HCT116 (cell line): Measurements from ENCODE around the gene TSPAN14. TPM values are rescaled to one million over a fixed set of nuclear protein-coding genes. Genes with fewer than 3 reads are reported as not detected.

Experiments
- ATAC-seq: fragments of 200-7000 bp; cut with Tn5 transposase; 2 replicates; pipeline ENCODE4 v1.9.1; 2020; ENCODE audit warnings: mild to moderate bottlenecking, moderate library complexity
- BruUV-seq: library from RNA; stranded (reverse); fragments of 400-500 nt; replicated peaks from 2 replicates; lab custom pipeline; 2021; lab: Mats Ljungman, UMichigan
- CTCF ChIA-PET: fragments of 300-600 bp; sonication (Branson Sonifier 250); formaldehyde crosslinking; loops from one replicate; lab custom pipeline; 2021; ENCODE audit warnings: antibody characterized with exemption; lab: Charles Lee
- POLR2A ChIA-PET: fragments of 300-600, 350-600 bp; sonication (Branson Sonifier 250); formaldehyde crosslinking; loops from one replicate; lab custom pipeline; 2021; ENCODE audit warnings: antibody characterized with exemption; lab: Charles Lee
- RAD21 ChIA-PET, 2 experiments: fragments of 300-600 bp; sonication (Branson Sonifier 250); formaldehyde crosslinking; loops; one replicate each; lab custom pipeline; 2023; ENCODE audit warnings: low total read pairs in 2 of 2; ENCODE audit not compliant: uncharacterized antibody in 2 of 2, unreplicated experiment in 2 of 2, low non-redundant PET in 1 of 2; lab: Charles Lee
- DNase-seq: peaks from one replicate; pipeline ENCODE4 v3.0.0-alpha.2; 2010; ENCODE audit warnings: low read depth, low spot score
- H2AFZ ChIP-seq: fragments of 200-600 bp; shearing (Covaris generic), sonication (generic); 2 replicates; pipeline ENCODE4 v1.6.1; 2017; ENCODE audit warnings: low read depth, mixed run types, mixed read lengths, antibody characterized with exemption, low read length; ENCODE audit not compliant: poor library complexity, severe bottlenecking
- H3K27ac ChIP-seq: 2 replicates; pipeline ENCODE4 v1.5.1; 2012; ENCODE audit warnings: low read depth, low read length
- H3K27me3 ChIP-seq: fragments of 200-600 bp; sonication (generic); 2 replicates; pipeline ENCODE4 v1.6.1; 2016; ENCODE audit warnings: mixed run types, low read length, mixed read lengths; ENCODE audit not compliant: insufficient read depth
- H3K36me3 ChIP-seq, 2 experiments: fragments of 200-500 bp in 1 of 2; fragments of 200-600 bp in 1 of 2; sonication (Bioruptor generic) in 1 of 2; sonication (generic) in 1 of 2; 2 replicates each; pipeline versions ENCODE4 v1.5.1 to v1.6.1; 2014 to 2016; ENCODE audit warnings: low read length in 2 of 2, inconsistent platforms in 1 of 2, mixed read lengths in 1 of 2, mixed run types in 1 of 2; ENCODE audit not compliant: insufficient read depth in 2 of 2, control insufficient read depth in 1 of 2
- H3K4me1 ChIP-seq, 2 experiments: fragments of 200-600 bp in 1 of 2; sonication (generic) in 1 of 2; 2 replicates each; pipeline versions ENCODE4 v1.5.1 to v1.6.1; 2012 to 2017; ENCODE audit warnings: low read length in 2 of 2, inconsistent platforms in 1 of 2, mild to moderate bottlenecking in 1 of 2, mixed read lengths in 1 of 2, mixed run types in 1 of 2, moderate library complexity in 1 of 2; ENCODE audit not compliant: insufficient read depth in 2 of 2, control insufficient read depth in 1 of 2
- H3K4me2 ChIP-seq: fragments of 200-600 bp; sonication (generic); 2 replicates; pipeline ENCODE4 v1.6.1; 2017; ENCODE audit warnings: mixed run types, low read length, mixed read lengths
- H3K4me3 ChIP-seq, 2 experiments: fragments of 200-600 bp in 1 of 2; sonication (generic) in 1 of 2; replicated peaks in 1 of 2; 2 replicates each; pipeline ENCODE4 v1.5.1; 2011 to 2016; ENCODE audit warnings: low read length in 2 of 2, control low read depth in 1 of 2, low read depth in 1 of 2, mild to moderate bottlenecking in 1 of 2, mixed read lengths in 1 of 2, mixed run types in 1 of 2
- H3K79me2 ChIP-seq: fragments of 200-600 bp; sonication (generic); 2 replicates; pipeline ENCODE4 v1.6.1; 2017; ENCODE audit warnings: mild to moderate bottlenecking, mixed run types, low read length, moderate library complexity, mixed read lengths; ENCODE audit not compliant: insufficient read depth
- H3K9ac ChIP-seq: fragments of 200-600 bp; sonication (generic); 2 replicates; pipeline ENCODE4 v1.6.1; 2016; ENCODE audit warnings: low read length, mixed read lengths
- H3K9me2 ChIP-seq: fragments of 200-600 bp; sonication (generic), shearing (Covaris generic); 2 replicates; pipeline ENCODE4 v1.6.1; 2017; ENCODE audit warnings: mixed run types, mild to moderate bottlenecking, moderate library complexity; ENCODE audit not compliant: insufficient read depth
- H3K9me3 ChIP-seq, 2 experiments: fragments of 200-500 bp in 1 of 2; fragments of 200-600 bp in 1 of 2; sonication (Bioruptor generic) in 1 of 2; sonication (generic) in 1 of 2; 2 replicates each; pipeline ENCODE4 v1.6.1; 2014 to 2017; ENCODE audit warnings: low read length in 2 of 2, mixed read lengths in 2 of 2, inconsistent platforms in 1 of 2, low read depth in 1 of 2, mild to moderate bottlenecking in 1 of 2, mixed run types in 1 of 2, moderate library complexity in 1 of 2; ENCODE audit not compliant: control insufficient read depth in 1 of 2, insufficient read depth in 1 of 2
- H4K20me1 ChIP-seq: fragments of 200-600 bp; sonication (generic), shearing (Covaris generic); 2 replicates; pipeline ENCODE4 v1.6.1; 2017; ENCODE audit warnings: mixed run types, mild to moderate bottlenecking, moderate library complexity; ENCODE audit not compliant: insufficient read depth
- JUND ChIP-seq: IDR thresholded peaks from 2 replicates; pipeline ENCODE4 v1.6.1; 2012
- intact Hi-C: fragments of 100-400 bp; cut with micrococcal nuclease; formaldehyde crosslinking; loops from 2 replicates; pipeline ENCODE4 v1.10.0; 2022
- total RNA-seq: library from RNA; stranded (reverse); gene quantifications from one replicate; pipeline ENCODE4 v1.2.1, GENCODE V29; 2021; ENCODE audit not compliant: unreplicated experiment
- TF ChIP-seq, protein P1 (sequence below): IDR thresholded peaks from 2 replicates; pipeline ENCODE4 v1.6.1; 2011; ENCODE audit warnings: mild to moderate bottlenecking, low read length, moderate library complexity; ENCODE audit not compliant: insufficient replicate concordance; ENCODE audit errors: extremely low read depth
- TF ChIP-seq, protein P2 (sequence below): IDR thresholded peaks from 2 replicates; pipeline ENCODE4 v1.6.1; 2012

TSPAN14 gene
- total RNA-seq, 1 experiment from 2014 or later = 86.8 TPM

DNA sequence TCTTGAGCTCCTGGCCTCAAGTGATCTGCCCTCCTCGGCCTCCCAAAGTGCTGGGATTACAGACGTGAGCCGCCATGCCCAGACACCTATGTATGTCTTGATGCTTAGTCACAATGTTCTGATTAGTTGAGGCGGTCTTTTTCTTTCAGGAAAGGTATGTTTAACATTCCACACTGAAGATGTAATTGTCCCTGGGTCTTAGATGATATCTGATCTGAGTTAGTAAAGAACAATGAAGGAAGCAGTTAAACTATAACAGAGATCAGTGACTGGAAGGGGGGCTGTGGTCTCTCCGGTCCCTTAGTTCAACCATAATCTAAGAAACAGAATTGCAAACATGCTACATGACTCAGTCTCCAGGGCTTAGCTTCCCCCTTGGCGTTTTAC lies 52.1 kb downstream of the TSPAN14 start (continued):
- TF ChIP-seq, protein P1, sequence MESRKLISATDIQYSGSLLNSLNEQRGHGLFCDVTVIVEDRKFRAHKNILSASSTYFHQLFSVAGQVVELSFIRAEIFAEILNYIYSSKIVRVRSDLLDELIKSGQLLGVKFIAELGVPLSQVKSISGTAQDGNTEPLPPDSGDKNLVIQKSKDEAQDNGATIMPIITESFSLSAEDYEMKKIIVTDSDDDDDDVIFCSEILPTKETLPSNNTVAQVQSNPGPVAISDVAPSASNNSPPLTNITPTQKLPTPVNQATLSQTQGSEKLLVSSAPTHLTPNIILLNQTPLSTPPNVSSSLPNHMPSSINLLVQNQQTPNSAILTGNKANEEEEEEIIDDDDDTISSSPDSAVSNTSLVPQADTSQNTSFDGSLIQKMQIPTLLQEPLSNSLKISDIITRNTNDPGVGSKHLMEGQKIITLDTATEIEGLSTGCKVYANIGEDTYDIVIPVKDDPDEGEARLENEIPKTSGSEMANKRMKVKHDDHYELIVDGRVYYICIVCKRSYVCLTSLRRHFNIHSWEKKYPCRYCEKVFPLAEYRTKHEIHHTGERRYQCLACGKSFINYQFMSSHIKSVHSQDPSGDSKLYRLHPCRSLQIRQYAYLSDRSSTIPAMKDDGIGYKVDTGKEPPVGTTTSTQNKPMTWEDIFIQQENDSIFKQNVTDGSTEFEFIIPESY = no peak

DNA sequence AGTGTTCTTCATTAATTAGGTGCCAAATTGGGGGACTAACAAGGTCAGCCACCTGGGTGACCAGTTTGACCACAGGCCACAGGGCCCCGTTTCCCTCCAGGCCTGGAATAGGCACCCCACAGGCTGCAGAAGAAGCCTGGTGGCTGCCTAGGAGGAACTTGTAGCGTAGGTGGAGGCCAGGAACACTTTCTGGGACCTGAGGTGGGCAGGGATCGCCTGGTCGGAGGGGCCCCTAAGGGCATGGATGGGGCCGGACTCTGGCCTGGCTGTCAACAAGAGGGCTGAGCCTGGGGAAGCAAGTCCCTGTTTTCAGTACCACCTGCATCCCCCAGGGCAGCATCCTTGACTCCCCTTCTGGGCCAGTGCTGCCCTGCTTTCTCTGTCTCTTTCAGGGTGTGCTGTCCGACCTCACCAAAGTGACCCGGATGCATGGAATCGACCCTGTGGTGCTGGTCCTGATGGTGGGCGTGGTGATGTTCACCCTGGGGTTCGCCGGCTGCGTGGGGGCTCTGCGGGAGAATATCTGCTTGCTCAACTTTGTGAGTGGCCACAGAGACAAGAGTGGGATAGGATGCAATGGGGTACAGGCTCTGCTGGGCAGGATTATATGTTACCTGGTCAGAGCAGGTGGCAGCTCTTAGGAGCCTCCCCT lies 52.9 kb downstream of the TSPAN14 start:
- Histone ChIP-seq H3K27ac (peak overlapping the region; percentile 90), H3K4me2 (peak overlapping the region; percentile 81), H3K79me2 (peaks cover 58% of the 10 kb centered on the region), H3K9me3 (no peaks in the 10 kb centered on the region), H2AFZ (no peak overlapping the region), H3K4me1 (peaks cover 82 to 93% of the 10 kb centered on the region in 2 experiments), H3K36me3 (peaks cover 0 to 11% of the 10 kb centered on the region in 2 experiments; a peak in 1 of 4 replicates)
- ChIA-PET POLR2A (no interaction called here), RAD21 (no interaction called here)
- intact Hi-C loops = loop anchor here (10.0 kb wide), 1 partner anchor 252 kb away; no protein-coding TSS in a partner anchor
- BruUV-seq = no TSS peak
- no peak for ATAC-seq
- TF ChIP-seq, protein P2, sequence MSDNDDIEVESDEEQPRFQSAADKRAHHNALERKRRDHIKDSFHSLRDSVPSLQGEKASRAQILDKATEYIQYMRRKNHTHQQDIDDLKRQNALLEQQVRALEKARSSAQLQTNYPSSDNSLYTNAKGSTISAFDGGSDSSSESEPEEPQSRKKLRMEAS = no peak
- TF ChIP-seq JUND = no peak
- TF ChIP-seq, all 23 proteins: peak for 0
- DNase-seq = no peak
- CTCF ChIA-PET = interaction anchor here (1.4 to 2.9 kb wide), 3 partner anchors 34 to 125 kb away, joined by 3 to 53 read pairs (median 18); no protein-coding TSS in a partner anchor
- H3K9me2 ChIP-seq = no peaks in the 10 kb centered on the region
- no peaks in the 10 kb centered on the region for H3K27me3 ChIP-seq
- peak overlapping the region; percentile 60 for H3K9ac ChIP-seq
- peak overlapping the region in 1 of 2 experiments; percentile 38; a peak in 2 of 4 replicates for H3K4me3 ChIP-seq
- no peaks in the 10 kb centered on the region for H4K20me1 ChIP-seq
